ENCODE results near the gene TLL1.

DNA sequence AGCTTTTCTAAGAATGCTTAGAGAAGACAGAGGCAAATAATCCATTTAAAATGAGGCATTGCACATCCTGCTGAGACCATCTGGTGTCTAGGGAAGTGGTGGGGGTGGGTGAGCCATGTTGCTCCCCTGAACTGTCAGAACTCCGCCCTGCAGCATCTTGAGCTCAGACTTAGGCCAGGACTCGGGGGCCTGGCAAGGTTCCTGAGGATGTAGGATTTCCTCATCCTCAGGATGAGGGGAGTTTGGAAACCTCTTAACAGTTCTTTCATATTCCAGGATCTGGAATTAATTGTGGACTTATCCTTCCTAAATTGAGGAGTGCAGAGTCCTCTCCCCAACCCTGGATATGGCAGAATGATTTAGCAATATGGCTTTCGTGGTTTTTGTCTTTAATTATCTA, 6.6 kb downstream of the TLL1 start:
- no peak for TF ChIP-seq EZH2 (IDR thresholded peaks at IDR 0.05; ENCODE audit: borderline replicate concordance, low read depth, low read length, severe bottlenecking)
- TF ChIP-seq, protein P1, sequence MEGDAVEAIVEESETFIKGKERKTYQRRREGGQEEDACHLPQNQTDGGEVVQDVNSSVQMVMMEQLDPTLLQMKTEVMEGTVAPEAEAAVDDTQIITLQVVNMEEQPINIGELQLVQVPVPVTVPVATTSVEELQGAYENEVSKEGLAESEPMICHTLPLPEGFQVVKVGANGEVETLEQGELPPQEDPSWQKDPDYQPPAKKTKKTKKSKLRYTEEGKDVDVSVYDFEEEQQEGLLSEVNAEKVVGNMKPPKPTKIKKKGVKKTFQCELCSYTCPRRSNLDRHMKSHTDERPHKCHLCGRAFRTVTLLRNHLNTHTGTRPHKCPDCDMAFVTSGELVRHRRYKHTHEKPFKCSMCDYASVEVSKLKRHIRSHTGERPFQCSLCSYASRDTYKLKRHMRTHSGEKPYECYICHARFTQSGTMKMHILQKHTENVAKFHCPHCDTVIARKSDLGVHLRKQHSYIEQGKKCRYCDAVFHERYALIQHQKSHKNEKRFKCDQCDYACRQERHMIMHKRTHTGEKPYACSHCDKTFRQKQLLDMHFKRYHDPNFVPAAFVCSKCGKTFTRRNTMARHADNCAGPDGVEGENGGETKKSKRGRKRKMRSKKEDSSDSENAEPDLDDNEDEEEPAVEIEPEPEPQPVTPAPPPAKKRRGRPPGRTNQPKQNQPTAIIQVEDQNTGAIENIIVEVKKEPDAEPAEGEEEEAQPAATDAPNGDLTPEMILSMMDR (IDR thresholded peaks at IDR 0.05; ENCODE audit: extremely low read depth in 1 of 2, insufficient read depth in 1 of 2, low read depth in 1 of 2, low read length in 2 of 2), result no peak
- TF ChIP-seq POLR2AphosphoS5 (IDR thresholded peaks at IDR 0.05; ENCODE audit: insufficient read depth, low read depth, low read length), result no peak
- TF ChIP-seq POLR2A (IDR thresholded peaks at IDR 0.05; ENCODE audit: low read depth, low read length), result no peak
- TF ChIP-seq GATA2 (IDR thresholded peaks at IDR 0.05; ENCODE audit: insufficient read depth, insufficient read length, low read depth, low read length), result no peak
- no peak for TF ChIP-seq JUN (IDR thresholded peaks at IDR 0.05; ENCODE audit: borderline replicate concordance, insufficient read depth, insufficient read length, low read depth)
- TF ChIP-seq FOS (IDR thresholded peaks at IDR 0.05; ENCODE audit: borderline replicate concordance, insufficient read depth, low read length), result no peak

All from endothelial cell of umbilical vein (primary cell).